Stimulated activated CD4-positive, alpha-beta T cell treated with anti-CD3 and anti-CD28 coated beads, Interleukin-1b, Interleukin-23, amount 100 ng/mL, for 24 hours (primary cell): Measurements from ENCODE around the gene LRRC46.

Source experiments
- DNase-seq, 4 experiments: peaks; one replicate each; pipeline ENCODE4 v3.0.0-alpha.2; 2020; ENCODE audit warnings: low read depth in 4 of 4, low spot score in 1 of 4

The LRRC46 gene

DNA sequence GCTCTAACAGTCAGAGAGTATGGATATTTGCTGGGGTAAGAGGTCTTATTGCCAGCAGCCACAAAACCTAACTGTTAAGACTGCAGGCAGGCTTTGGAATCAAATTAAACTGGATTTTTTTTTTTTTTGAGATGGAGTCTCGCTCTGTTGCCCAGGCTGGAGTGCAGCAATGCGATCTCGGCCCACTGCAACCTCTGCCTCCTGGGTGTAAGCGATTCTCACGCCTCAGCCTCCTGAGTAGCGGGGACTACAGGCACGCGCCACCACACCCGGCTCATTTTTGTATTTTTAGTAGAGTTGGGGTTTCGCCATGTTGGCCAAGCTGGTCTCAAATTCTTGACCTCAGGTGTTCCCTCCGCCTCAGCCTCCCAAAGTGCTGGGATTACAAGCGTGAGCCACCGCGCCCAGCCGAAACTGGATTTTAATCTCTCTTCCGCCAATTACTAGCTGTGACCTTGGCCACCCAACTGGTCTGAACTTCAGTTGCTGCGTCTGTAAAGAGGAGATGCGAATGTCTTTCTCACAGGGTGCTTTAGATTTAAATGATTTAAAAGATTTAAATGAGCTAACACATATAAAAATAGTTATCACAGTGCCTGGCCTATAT is 971 bp upstream of the LRRC46 start:
- DNase-seq, result no peak

DNA sequence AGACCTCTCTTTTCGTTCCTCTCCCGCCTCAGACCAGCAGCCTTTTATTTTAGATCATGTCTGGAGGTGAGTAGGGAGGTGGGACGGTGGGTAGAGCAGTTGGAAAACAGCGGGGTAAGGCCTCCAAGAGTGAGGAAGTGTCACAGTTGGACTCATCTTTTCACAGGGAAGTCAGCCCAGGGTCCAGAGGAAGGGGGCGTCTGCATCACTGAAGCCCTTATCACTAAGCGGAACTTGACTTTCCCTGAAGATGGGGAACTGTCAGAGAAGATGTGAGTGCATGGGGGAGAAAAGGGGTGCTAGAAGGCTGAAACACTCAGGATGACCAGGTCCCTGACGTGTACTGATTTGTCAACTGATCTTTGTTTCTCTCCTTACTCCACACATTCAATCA is 461 bp downstream of the LRRC46 start:
- DNase-seq, result no peak

DNA sequence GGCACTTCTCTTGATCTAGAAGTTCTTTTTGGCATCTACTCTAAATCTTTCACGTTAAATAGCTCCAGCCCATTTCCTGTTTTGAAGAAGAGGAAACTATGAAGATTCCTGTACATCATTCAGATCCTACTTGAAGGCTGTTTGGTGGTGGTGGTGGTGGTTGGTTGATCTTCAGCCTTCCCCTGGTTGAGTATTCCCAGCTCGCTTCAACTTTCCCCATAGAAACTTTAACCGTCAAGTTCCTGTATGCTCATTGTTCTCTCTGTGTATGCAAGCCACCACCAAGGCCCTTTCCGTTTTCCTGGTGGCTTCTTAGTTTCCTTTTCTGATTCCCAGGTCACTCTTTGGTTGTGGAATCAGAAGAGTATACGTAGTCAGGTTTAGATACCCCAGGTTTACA is 3.3 kb downstream of the LRRC46 start:
- DNase-seq, result no peak

DNA sequence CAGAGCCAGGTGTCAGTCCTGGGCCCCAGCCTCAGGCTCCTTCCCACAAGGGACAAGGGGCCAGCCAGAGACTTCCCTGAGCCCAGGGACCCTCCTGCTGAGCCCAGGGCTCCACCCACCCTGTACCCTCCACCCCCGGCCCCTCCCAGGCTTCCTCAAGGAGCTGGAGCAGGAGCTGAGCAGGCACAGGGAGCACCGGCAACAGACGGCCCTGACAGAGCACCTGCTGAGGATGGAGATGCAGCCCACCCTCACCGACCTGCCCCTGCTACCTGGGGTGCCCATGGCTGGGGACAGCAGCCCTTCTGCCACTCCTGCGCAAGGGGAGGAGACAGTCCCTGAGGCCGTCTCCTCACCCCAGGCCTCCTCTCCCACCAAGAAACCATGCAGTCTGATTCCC is 5.1 kb downstream of the LRRC46 start:
- DNase-seq, result no peak

DNA sequence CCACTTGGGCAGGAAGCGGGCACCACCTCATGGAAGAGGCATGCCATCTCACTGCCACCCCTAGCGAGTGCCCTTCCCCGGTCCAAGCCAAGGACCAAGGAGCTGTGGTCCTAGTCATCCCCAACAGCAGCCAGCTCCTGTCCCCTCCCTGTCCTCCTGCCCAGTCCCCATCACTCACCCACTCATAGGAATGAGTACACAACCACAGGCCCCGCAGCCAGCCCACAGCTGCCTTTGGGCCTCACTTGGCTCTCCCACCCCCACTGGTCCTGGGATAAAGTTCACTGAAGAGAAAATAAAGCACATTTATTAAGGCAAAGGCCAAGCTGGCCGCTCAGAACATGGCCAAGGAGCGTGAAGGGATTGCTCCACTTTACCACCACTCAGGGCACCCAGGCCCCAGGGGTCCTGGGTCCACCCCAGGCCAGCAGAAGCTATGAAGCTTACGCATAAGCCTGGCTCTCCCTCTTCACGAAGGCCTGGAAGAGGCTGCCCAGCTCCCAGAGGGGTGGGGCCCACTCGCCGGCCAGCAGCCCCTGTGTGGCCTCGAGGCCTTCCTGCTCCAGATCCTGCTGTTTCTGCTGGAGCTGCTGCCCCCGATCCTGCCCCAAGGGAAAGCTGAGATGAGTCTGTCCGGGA is 6.0 kb downstream of the LRRC46 start:
- no peak for DNase-seq

DNA sequence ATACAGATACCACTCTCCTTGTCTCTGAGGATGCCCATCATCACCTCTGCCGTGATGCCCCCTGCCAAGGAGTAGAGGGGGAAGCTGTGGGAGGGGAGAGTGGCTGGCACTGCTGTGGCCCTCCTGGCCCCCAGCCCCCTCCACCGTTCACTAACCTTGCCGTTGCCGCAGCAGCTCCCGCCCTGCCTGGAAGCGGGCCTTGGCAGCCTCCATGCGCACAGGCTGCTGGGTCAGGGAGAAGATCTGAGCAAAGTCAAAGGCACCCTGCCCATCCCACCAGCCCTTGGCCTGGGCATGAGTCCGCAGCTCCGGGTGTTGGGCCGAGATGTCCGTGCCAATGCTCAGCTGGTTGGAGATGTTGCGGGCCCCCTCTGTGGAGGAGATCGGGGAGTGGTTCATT is 7.2 kb downstream of the LRRC46 start:
- no peak for DNase-seq

DNA sequence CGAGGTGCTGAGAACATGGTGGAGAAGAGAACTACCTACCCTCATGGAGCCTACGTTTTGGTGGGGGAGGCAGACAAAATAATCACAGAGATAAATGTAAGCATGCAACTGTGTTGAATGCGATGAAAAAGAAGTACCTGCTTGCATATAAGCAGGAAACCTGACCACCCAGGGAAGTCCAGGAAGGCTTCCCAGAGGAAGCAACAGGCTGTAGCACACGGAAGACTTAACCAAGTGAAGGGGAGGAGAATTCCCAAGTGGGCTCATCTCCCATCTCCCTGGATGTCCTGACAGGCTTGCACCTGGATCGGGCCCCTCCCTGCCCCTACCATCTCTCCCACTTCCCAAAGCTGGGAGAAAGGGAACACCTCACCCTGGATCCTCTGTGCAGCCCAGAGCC is 7.6 kb downstream of the LRRC46 start:
- DNase-seq, result no peak

DNA sequence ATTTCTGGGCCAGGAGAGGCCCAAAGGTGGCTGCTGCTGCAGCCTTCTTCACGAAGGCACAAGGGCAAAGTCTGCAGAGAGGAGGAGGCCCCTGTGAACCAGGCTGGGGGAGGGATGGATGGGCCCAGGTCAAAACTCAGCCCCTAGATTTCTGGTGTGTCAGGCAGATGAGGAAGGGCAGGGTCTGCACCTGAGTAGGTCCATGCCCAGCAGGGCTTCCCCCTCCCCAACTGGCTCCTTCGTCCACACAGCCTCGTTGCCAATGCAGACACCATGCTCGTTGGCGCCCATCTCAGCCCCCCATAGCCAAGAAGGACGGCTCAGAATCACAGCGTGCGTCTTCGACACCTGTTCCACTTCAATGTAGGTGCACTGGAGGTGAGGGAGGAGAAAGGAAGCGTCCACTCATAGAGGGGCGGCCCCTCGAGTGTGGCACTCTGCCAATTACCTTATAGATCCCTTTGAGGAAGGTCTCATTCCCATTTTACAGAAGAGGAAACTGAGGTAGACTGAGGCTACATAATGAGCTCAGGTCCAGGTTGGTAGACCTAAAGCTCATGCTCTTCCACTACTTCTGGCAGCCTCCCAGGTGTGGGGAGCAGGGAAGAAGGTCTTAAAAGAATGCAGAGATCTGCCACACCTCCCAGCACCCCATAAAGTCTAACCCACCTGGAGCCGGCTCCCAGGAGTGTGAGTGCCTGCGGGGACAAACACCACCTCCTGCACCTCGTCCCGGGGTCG is 8.7 kb downstream of the LRRC46 start:
- DNase-seq, result no peak

DNA sequence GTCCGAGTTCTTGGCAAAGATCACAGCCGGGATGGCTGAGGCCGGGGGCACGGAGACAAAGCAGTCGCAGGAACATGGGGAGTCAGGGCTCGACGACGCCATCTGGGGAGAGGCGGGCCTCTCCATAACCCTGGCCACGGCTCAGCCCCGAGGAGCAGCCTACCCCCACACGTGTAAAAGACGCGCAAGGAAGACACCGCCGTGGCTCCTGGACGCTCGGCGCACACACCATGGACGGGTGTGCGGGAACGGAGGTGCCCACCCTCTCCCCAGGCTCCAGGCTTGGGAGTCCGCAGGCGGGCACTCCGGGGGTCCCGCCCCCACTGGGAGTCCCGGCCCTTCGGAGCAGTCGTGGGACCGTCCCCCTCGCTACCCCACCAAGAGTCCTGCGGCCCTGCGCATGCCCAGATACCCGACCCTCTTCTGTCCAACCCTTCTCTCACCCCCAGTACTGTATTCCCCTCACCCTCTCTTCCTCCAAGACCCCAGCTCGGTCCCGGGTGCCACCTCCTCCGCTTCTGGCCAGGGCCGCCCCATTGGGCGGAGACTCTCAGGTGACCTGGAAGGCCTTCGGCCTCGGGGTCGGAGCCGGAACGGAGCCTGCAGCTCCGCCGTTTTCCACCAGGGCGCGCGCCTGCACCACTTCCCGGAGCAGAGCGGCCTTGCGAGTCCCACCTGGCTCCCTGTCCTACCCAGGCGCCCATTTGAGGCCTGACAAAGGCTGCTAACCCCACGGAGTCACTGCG is 9.4 kb downstream of the LRRC46 start, which contains the start of gene SCRN2:
Gene SCRN2, minus strand, starts transcription at position 532 of the 746 bp plus-strand sequence. Its CDS starts 430 bp downstream, at position 102.
- peak; percentile 73 to 87 (median 82) for DNase-seq

DNA sequence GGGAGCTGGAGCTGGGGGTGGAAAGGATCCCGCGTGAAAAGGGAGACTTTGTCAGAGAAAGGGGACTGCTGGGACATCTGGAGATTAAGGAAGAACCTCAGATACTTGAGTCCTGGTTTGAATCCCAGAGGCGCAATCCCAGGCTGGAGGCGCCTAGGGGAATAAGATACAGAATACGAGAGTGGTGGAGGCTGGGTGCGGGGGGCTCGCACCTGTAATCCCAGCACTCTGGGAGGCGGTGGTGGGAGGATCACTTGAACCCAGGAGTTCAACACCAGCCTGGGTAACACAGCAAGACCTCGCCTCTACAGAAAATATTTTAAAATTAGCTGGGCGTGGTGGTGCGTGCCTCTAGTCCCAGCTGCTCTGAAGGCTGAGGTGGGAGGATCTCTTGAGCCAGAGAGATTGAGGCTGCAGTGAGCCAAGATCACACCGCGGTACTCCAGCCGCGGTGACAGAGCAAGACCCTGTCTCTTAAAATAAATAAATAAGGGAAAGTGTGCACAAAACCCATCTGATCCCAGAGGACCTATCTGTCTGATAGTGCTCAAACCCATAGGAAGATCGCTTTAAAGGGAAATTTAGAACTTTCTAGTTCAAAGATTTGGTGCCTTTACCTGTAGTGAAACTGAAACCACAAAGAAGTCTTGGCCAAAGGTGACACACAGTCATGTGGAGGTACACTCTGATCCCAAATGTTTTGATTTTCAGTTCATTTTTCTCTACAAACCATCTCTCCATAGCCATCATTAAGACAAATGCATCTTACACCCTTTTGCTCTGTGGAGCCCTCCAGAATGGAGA is 10.2 kb downstream of the LRRC46 start:
- DNase-seq, result no peak

DNA sequence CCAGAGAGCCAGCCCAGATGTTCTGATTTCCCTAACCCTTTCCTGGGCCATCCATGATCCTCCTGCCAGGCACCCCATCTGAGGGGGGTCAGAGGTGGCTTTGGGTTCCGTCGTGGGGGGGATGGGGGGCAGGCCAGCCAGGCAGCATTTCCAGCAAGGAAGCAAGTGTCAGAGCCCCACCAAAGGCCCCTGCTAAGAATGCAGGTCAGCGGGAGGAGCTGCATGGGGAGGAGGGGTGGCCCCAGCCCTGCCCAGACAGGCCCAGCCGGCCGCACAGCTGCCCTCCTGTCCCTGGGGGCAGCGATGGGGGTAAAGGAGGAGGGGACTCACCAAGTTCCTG is 11.9 kb downstream of the LRRC46 start:
- no peak for DNase-seq

DNA sequence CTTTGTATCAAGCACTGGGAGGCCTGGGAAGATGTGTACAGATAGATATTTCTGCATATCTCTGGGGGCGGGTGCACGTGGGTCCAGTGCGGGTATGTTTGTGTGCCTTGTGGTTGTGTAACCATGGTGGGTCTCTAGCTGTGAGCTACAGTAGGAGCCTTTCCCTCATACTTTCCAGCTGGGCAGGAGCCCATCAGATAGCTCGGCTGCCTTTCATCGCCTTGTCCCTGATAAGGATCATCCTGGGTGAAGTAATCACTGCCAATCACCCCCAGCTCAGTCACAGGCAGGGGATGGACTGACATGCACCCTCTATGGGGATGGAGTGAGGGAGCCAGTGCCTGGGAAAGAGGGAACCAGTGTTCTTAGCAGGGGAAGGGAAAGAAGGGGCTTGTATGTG is 12.8 kb downstream of the LRRC46 start:
- no peak for DNase-seq

DNA sequence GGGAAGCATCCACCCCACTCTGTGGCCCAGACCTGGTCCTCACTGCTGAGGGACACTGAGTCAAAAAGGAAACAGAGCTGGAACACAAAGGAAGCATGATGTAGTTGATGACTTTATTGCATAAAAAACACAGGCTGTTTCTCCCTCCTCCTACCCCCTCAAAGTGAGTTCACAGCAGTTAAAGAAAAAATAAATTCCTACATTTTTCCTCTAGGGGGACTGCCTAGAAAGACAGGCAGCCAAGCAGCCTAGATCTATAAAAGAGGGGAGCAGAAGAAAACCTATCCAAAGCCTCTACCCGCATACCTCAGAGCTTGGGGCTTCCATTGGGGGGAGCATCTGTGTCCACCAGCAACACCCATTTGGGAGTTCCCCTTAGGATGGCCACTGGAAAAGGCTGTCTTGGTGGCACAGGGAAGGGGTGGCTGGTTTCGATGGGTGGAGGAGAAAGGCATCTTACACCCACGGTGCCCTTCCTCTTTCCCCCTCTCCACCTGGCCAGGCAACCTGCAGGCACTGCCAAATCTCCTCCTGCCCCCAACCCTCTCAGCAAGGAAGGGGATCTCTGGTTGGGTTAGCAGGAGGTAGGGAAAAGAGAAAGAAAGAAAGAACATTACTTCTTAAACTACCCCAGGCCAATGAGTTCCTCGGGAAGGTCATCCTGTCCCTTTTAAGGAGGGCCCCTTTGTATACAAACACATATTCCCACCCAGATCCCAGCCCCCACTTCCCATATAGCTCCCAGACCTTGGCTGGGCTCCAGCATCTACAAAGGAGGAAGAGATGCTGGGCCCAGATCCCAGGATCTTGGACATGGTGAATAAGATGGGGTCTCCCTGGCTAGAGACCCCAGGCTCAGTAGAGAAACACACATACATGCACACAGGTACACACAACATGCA is 13.6 kb downstream of the LRRC46 start:
- no peak for DNase-seq

DNA sequence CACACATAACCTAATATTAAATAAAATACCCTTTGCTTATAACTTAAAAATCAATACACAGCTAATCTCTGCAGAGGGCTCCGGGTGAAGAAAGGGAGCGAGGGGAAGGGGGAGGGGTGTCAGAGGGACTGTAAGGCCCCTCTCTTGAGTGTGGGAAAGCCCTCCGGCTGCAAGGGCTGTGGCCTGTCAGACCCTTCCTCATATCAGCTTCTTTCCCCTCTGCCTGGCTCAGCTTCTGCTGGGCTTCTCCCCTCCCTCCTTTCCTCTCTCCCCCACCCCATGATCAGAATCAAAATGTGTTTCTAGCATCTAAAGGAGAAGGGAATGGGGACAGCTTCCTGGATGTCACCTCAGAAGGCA is 14.2 kb downstream of the LRRC46 start:
- no peak for DNase-seq

DNA sequence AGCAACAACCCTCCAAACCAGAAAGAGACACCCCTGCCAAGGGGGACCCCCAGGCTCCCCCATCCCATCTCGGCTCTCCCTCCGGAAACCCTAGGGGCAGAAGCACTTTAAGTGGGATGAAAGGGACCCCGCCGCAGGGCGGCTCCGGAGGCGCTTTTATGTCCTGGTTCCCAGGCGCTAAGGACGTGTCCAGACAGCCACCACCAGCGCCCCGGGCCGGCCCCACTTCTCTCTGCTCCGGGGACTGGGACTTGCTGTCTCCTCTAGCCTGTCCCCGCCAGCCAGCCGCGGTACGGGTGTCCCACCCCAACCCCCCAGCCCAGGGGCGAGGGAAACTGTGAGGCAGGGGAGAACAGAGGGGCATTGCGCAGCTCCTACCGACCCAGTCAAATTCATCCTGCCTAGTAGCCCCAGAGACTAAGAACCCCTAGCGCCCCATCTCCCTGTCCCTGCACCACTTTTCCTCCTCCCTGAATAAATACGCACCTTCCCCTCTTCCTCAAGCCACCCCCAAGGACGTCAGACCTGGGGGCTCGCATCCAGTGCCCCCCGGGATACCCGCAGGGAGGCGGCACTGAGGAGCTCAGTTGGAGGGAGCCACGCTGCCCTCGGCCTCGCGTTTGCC is 15.4 kb downstream of the LRRC46 start:
- no peak for DNase-seq

DNA sequence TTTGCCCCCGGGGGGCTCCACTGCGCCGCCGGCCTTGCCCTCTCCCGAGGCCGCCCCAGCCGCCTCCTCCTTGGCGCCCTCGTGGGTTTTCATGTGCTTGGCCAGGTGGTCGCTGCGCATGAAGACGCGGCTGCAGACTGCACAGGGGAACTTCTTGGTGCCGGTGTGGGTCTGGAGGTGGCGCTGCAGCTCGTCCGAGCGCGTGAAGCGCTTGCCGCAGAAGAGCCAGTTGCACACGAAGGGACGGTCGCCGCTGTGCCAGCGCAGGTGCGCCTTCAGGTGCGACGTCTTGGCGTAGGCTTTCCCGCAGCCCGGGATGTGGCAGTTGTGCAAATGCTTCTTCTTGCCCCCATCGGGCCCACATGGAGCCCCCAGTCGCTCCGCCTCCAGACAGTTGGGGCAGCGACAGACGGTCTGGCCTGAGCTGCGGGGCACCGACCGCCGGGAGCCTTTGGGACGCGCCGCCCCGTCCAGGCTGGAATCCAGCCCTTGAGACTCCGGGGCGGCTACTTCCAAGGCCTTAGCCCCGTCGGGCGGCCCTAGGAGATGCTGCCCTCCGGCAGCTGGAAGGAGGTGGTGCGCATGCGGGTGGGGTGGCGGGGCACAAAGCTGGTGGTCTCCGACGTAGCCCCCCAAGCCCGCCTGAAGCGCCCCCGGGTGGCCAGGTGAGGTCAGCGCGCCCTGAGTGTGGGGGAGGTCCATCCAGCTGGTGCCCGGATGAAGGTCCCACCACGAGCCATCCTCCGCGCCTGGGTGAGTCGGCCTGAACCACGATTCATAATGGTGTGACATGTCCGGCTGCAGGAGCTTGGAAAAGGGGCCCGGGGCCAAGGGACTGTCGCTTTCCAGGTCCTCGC is 16.1 kb downstream of the LRRC46 start:
- DNase-seq, result no peak

DNA sequence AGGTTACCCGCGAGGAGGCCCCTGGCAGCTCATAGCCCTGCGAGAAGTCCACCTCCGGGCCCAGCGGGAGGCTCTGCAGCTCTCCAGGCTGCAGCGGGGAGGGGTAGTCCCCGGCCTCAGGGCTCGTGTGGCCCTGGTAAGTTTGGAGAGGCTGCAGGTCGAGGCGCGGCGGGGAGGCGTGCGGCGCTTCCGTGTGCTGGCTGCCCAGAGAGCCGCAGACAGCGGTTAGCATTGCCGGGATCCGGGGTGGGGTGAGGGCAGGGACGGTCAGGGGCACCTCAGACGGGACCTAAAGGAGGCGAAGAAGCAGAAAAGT is 16.7 kb downstream of the LRRC46 start:
- DNase-seq, result no peak

DNA sequence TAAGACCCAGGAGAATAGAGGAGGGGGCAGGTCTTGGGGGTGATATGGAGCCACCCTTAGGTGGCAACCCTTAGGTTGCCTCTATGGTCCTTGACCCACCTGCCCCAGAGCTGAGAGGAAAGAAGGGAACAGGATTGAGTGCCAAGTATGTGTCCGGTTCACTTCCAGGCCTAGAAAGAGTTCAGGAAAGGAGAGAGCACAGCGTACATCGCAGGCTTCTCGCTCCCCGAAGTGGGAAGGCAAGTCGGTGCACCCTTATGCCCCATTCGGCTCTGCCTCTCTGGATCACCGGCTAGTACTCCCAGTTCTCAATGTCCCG is 18.9 kb downstream of the LRRC46 start:
- no peak for DNase-seq
